Smooth muscle cell (in vitro differentiated cells): ENCODE measurements around the gene SCAMP5. TPM values are rescaled to one million over a fixed set of nuclear protein-coding genes. Genes with fewer than 3 reads are reported as not detected.

Experiments
- DNase-seq: peaks from one replicate; lab custom pipeline; 2025; ENCODE audit not compliant: unreplicated experiment; lab: John Stamatoyannopoulos, UW
- H2AFZ ChIP-seq: fragments of 200-600 bp; sonication (generic); 2 replicates; pipeline ENCODE4 v1.6.0; 2016; ENCODE audit warnings: antibody characterized with exemption, low read depth, mild to moderate bottlenecking
- H3F3A ChIP-seq: fragments of 200-600 bp; sonication (generic); 2 replicates; pipeline ENCODE4 v1.6.0; 2017; ENCODE audit warnings: antibody characterized with exemption, low read depth
- H3K27ac ChIP-seq: fragments of 200-600 bp; sonication (generic); 2 replicates; pipeline ENCODE4 v1.5.1; 2016; ENCODE audit warnings: low read depth, mild to moderate bottlenecking
- H3K27me3 ChIP-seq: fragments of 200-600 bp; sonication (generic); 2 replicates; pipeline ENCODE4 v1.6.1; 2016; ENCODE audit warnings: low read depth, mild to moderate bottlenecking
- H3K36me3 ChIP-seq: fragments of 200-600 bp; sonication (generic); 2 replicates; pipeline ENCODE4 v1.5.1; 2016; ENCODE audit warnings: low read depth
- H3K4me1 ChIP-seq: fragments of 200-600 bp; sonication (generic); 2 replicates; pipeline ENCODE4 v1.5.1; 2016; ENCODE audit warnings: low read depth
- H3K4me2 ChIP-seq: fragments of 200-600 bp; sonication (generic); 2 replicates; pipeline ENCODE4 v1.6.0; 2016; ENCODE audit warnings: mild to moderate bottlenecking
- H3K4me3 ChIP-seq: fragments of 200-600 bp; sonication (generic); 2 replicates; pipeline ENCODE4 v1.5.1; 2016; ENCODE audit warnings: mild to moderate bottlenecking
- H3K79me2 ChIP-seq: fragments of 200-600 bp; sonication (generic); 2 replicates; pipeline ENCODE4 v1.6.0; 2016; ENCODE audit warnings: low read depth, mild to moderate bottlenecking
- H3K9ac ChIP-seq: fragments of 200-600 bp; sonication (generic); 2 replicates; pipeline ENCODE4 v1.6.0; 2016; ENCODE audit warnings: low read depth
- H3K9me3 ChIP-seq: fragments of 200-600 bp; sonication (generic); replicated peaks from 2 replicates; pipeline ENCODE4 v1.5.1; 2016; ENCODE audit warnings: low read depth
- H4K20me1 ChIP-seq: fragments of 200-600 bp; sonication (generic); 2 replicates; pipeline ENCODE4 v1.6.0; 2016; ENCODE audit warnings: low read depth
- CTCF ChIP-seq: fragments of 200-600 bp; sonication (generic); IDR thresholded peaks from 2 replicates; pipeline ENCODE4 v1.5.1; 2017; ENCODE audit warnings: borderline replicate concordance, mild to moderate bottlenecking, antibody characterized with exemption; ENCODE audit not compliant: insufficient read depth, poor library complexity, severe bottlenecking
- WGBS: methylation state at CpG from one replicate; pipeline ENCODE4 v1.1.7; 2016; ENCODE audit warnings: low lambda C conversion rate; 5-methylcytosine and 5-hydroxymethylcytosine counted together
- polyA plus RNA-seq: library from polyadenylated mRNA; unstranded; fragments of >200 nt; fragmentation: Nextera tagmentation; extraction: Ambion mirVana; gene quantifications from 2 replicates; pipeline ENCODE4 v1.2.1, GENCODE V29; 2016
- total RNA-seq: library from RNA; depleted of rRNA; stranded (reverse); fragments of >200 nt; gene quantifications from 2 replicates; pipeline ENCODE4 v1.2.3, GENCODE V29; 2014

Gene SCAMP5
- total and polyA plus RNA-seq, 2 experiments from 2014 or later, result 6.6 to 18.1 TPM

- Histone ChIP-seq H3K27ac (no peak overlapping the region), H3F3A (peaks cover 2% of the 10 kb centered on the region), H3K4me3 (no peak overlapping the region), H3K4me2 (no peak overlapping the region), H3K36me3 (no peaks in the 10 kb centered on the region), H3K4me1 (peaks cover 8% of the 10 kb centered on the region), H3K9me3 (no peaks in the 10 kb centered on the region), H3K9ac (no peak overlapping the region), H4K20me1 (no peaks in the 10 kb centered on the region), H3K27me3 (no peaks in the 10 kb centered on the region), H3K79me2 (no peaks in the 10 kb centered on the region), H2AFZ (no peak overlapping the region)
- no peak for TF ChIP-seq CTCF
- DNase-seq, result no peak
- 96% methylated on average over 4 of the region's 4 CpGs for WGBS
These were observed 56.3 kb downstream of the SCAMP5 start for GRCh38 chr15:75051711-75052110.

DNA sequence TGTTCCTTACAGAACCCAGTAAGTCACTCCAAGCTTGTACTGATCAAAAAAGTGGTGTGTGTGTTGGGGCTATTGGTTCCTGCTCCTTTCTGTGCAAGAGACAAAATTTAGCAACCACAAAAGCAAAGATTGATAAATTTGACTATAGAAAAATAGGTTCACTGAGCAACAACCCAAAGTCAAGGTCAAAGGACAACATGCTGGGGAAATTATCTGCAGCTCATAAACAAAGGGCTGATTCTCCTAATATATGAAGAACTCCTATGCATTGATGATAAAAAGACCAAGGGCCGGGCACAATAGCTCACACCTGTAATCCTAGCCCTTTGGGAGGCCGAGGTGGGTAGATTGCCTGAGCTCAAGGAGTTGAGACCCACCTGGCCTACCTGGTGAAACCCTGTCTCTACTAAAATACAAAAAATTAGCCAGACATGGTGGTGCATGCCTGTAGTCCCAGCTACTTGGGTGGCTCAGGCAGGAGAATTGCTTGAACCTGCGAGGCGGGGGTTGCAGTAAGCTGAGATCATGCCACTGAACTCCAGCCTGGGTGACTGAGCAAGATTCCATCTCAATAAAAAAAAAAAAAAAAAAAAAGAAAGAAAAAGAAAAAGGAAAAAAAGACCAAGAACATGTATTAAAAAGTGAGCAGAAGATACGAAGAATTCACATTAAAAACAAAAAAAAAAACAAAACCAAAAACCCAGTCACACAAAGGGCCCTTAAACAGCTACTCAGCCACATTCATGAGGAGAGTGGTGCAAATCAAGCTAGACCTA is 57.8 kb downstream of the SCAMP5 start:
- WGBS, result 96% methylated on average over 5 of the region's 5 CpGs
- no peaks in the 10 kb centered on the region for H3K79me2 ChIP-seq
- no peak overlapping the region for H3K9ac ChIP-seq
- no peaks in the 10 kb centered on the region for H3K36me3 ChIP-seq
- no peak overlapping the region for H3K4me2 ChIP-seq
- no peak for DNase-seq
- H3F3A ChIP-seq, result no peaks in the 10 kb centered on the region
- H3K27me3 ChIP-seq, result no peaks in the 10 kb centered on the region
- no peak overlapping the region for H3K4me3 ChIP-seq
- H2AFZ ChIP-seq, result no peak overlapping the region
- H3K4me1 ChIP-seq, result peaks cover 4% of the 10 kb centered on the region
- H4K20me1 ChIP-seq, result peaks cover 4% of the 10 kb centered on the region
- H3K9me3 ChIP-seq, result no peaks in the 10 kb centered on the region
- H3K27ac ChIP-seq, result no peak overlapping the region
- TF ChIP-seq CTCF, result no peak

GRCh38 chr15:75053748-75054125 is 58.4 kb downstream of the SCAMP5 start:
- WGBS, result 97% methylated on average over 7 of the region's 7 CpGs
- TF ChIP-seq CTCF, result no peak
- no peak overlapping the region for H2AFZ ChIP-seq

More at GRCh38 chr15:75053748-75054125, 58.4 kb downstream of the SCAMP5 start:
- Histone ChIP-seq H3K9me3 (no peaks in the 10 kb centered on the region), H3K4me1 (peaks cover 8% of the 10 kb centered on the region), H3K9ac (no peak overlapping the region), H3K4me2 (no peak overlapping the region), H3K4me3 (no peak overlapping the region), H3K27me3 (no peaks in the 10 kb centered on the region), H4K20me1 (peaks cover 5% of the 10 kb centered on the region), H3K36me3 (no peaks in the 10 kb centered on the region), H3K27ac (no peak overlapping the region), H3K79me2 (no peaks in the 10 kb centered on the region), H3F3A (no peaks in the 10 kb centered on the region)
- DNase-seq, result no peak
